ENCODE measurements around the gene FAM13A.

- TF ChIP-seq TAF1 (IDR thresholded peaks at IDR 0.05; ENCODE audit: borderline replicate concordance, low read depth, low read length), result no peak
- no peak for TF ChIP-seq REST (IDR thresholded peaks at IDR 0.05; ENCODE audit: low read depth, low read length)
- TF ChIP-seq MXI1 (IDR thresholded peaks at IDR 0.05; ENCODE audit: low read depth, low read length), result no peak
- no peak for TF ChIP-seq IRF3 (IDR thresholded peaks at IDR 0.05; ENCODE audit: low read depth, low read length)
These were observed 360.4 kb downstream of the FAM13A start for GRCh38 chr4:88696630-88697029.
